DOHH2 (cell line): ENCODE results near the gene SLC25A28.
"Not testable (repeated sequence)": the region's sequence is repeated elsewhere in the genome, so short reads cannot be mapped to it uniquely, and the experiment has no call there.

Source experiments
- CTCF ChIP-seq: fragments of 200-600 bp; sonication (generic); IDR thresholded peaks from one replicate; pipeline ENCODE4 v1.5.1; 2014; ENCODE audit warnings: antibody characterized with exemption, mild to moderate bottlenecking, low read depth, low read length; ENCODE audit not compliant: poor library complexity, severe bottlenecking
- EZH2phosphoT487 ChIP-seq: fragments of 200-600 bp; sonication (generic); IDR thresholded peaks from 2 replicates; pipeline ENCODE4 v1.6.1; 2017; ENCODE audit warnings: borderline replicate concordance, mild to moderate bottlenecking, antibody characterized with exemption, low read length, moderate library complexity, mixed read lengths

- not testable (repeated sequence) for TF ChIP-seq CTCF, EZH2phosphoT487
Measured at GRCh38 chr10:99625124-99625523, 4.9 kb upstream of the SLC25A28 start.
